Raji (cell line): Measurements from ENCODE around the gene NFKBIZ.

Source experiments
- POLR2A ChIP-seq: IDR thresholded peaks from 2 replicates; pipeline ENCODE4 v1.6.1; 2011; ENCODE audit warnings: low read depth, low read length, control low read depth; ENCODE audit not compliant: insufficient read depth

NFKBIZ gene

GRCh38 chr3:101867996-101868395 lies 18.7 kb downstream of the NFKBIZ start:
- TF ChIP-seq POLR2A: no peak

- no peak for TF ChIP-seq POLR2A
Measured at GRCh38 chr3:101868534-101869464, 19.5 kb downstream of the NFKBIZ start.

- TF ChIP-seq POLR2A: no peak
Measured at GRCh38 chr3:101870138-101870537, 20.8 kb downstream of the NFKBIZ start.

GRCh38 chr3:101873619-101874018 lies 24.3 kb downstream of the NFKBIZ start:
- TF ChIP-seq POLR2A: no peak

GRCh38 chr3:101876142-101876541 lies 26.8 kb downstream of the NFKBIZ start:
- no peak for TF ChIP-seq POLR2A

GRCh38 chr3:101878589-101878988 lies 29.3 kb downstream of the NFKBIZ start:
- TF ChIP-seq POLR2A: no peak

DNA sequence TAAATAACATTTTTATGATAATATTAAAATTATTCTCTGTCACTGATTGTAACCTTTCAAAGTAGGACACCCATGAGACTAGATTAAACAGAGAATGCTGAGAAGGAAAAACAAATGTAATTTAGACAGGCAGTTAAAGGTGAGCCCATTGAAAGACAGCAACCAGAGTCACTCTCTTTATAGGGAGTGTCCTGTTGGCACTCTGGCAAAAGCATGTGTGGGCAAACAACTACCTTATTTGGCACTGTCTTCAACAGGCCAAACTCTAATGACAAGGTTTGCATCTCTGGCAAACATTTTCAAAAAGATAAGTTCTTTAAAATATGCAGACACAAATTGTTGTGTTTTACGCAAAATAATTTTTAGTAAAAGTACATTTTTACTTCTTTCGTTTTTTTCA lies 29.8 kb downstream of the NFKBIZ start:
- no peak for TF ChIP-seq POLR2A

- TF ChIP-seq POLR2A: no peak
Measured at GRCh38 chr3:101879623-101880284, 30.4 kb downstream of the NFKBIZ start.

DNA sequence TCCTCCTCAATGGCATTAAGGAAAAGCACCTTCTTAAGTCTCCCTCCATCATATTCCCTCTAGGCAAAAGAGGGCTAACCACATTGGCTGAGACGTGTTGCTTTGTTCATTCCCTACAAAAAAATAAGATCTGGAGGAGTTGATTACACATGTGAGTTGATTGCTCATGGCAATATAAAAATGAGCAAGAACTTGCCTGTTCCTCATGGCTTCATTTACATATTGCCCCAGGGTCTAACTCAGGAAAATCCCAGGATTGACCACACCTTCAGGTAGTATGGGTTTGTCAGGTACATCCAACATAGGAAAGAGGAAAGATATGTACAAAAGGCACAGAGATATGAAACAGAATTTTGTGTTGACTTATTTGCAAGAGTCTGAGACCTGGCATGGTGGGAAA lies 35.5 kb downstream of the NFKBIZ start:
- TF ChIP-seq POLR2A: no peak

GRCh38 chr3:101886626-101887025 lies 37.3 kb downstream of the NFKBIZ start:
- no peak for TF ChIP-seq POLR2A

DNA sequence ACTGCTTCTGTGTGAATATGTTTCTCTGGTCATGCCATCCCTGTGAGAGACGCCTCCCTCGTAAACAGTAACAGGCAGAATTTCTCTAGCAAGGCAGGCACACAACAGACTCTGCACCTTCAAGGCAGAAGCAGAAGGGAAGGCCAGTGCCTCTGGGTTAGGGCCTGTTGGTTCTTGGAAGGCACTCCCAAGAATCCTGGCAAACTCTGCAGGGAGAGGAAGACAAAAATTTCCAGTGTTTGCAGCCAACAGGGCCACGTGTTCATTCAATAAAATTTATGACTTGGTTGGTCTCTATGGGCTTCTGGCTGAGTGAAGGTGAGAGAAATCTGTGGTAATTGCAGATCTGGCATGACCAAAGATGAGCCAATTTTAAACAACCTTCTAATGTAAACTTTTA lies 39.3 kb downstream of the NFKBIZ start:
- no peak for TF ChIP-seq POLR2A

- no peak for TF ChIP-seq POLR2A
Measured at GRCh38 chr3:101890716-101891115, 41.4 kb downstream of the NFKBIZ start.

DNA sequence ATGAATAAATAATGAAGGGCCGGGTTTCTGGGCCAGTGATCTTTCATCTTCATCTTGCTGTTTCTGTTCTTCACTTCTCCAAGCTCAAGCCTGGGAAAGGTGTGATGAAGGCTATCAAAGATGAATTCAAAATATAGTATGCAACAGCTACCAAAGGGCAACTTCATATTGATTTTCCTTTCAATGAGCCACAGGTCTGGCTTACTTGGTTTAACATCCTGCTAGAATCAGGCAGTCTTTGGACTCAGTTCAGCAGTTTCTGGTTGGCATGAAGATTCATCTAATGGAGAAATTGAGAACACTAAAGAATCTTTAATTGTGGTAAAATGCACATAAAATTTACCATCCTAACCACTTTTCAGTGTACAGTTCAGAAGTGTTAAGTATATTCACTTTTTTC lies 43.3 kb downstream of the NFKBIZ start:
- no peak for TF ChIP-seq POLR2A

DNA sequence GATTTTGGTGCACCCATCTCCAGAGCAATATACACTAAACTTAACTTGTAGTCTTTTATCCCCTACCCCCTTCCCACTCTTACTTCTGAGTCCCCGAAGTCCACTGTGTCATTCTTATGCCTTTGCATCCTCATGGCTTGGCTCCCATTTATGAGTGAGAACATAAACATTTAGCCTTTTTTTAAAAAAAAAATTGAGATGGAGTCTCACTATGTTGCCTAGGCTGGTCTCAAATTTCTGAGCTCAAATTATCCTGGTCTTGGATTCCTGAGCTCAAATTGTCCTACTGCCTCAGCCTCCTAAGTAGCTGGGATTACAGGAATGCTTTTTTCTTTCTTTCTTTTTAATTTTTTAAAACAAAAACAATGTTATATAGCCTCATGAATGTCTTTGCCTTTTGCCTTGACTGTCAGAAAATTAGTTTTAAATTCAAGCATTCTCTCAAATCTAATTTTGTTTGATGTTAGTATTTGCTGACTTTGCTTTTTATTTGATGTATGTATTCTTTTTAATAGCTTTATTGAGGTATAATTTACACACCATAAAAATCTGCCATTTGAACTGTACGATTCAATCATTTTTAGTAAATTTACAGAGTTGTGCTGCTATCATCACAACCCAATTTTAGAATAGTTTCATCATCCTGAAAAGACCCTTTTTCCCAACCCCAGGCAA lies 46.9 kb downstream of the NFKBIZ start:
- TF ChIP-seq POLR2A: no peak

GRCh38 chr3:101897013-101897412 lies 47.7 kb downstream of the NFKBIZ start:
- no peak for TF ChIP-seq POLR2A

DNA sequence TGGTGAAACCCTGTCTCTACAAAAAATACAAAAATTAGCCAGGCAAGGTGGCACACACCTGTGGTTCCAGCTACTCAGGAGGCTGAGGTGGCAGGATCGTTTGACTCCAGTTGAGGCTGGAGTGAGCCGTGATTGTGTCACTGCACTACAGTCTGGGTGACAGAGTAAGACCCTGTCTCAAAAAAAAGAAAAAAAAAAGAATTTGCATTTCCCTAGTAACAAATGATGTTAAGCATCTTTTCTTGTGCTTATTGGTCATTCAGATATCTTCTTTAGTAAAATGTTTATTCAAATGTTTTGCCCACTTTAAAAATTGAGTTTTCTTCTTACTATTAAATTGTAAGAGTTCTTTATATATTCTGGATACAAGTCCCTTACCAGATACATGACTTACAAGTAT lies 48.7 kb downstream of the NFKBIZ start:
- TF ChIP-seq POLR2A: no peak
